ENCODE data around the gene TES. TPM values are rescaled to one million over a fixed set of nuclear protein-coding genes. Genes with fewer than 3 reads are reported as not detected.

The TES gene
- total and polyA plus RNA-seq, 3 donors from 2014 or later: 40.4 to 120 (median 71.0) TPM

- 75 to 89% methylated on average over 3 of the region's 3 CpGs for WGBS, 2 donors
- no peaks in the 10 kb centered on the region for H3K36me3 ChIP-seq (ENCODE audit: low read depth, missing control alignments)
- H3K4me3 ChIP-seq: no peak overlapping the region
- H3K9me3 ChIP-seq: no peaks in the 10 kb centered on the region
- TF ChIP-seq, protein P1, sequence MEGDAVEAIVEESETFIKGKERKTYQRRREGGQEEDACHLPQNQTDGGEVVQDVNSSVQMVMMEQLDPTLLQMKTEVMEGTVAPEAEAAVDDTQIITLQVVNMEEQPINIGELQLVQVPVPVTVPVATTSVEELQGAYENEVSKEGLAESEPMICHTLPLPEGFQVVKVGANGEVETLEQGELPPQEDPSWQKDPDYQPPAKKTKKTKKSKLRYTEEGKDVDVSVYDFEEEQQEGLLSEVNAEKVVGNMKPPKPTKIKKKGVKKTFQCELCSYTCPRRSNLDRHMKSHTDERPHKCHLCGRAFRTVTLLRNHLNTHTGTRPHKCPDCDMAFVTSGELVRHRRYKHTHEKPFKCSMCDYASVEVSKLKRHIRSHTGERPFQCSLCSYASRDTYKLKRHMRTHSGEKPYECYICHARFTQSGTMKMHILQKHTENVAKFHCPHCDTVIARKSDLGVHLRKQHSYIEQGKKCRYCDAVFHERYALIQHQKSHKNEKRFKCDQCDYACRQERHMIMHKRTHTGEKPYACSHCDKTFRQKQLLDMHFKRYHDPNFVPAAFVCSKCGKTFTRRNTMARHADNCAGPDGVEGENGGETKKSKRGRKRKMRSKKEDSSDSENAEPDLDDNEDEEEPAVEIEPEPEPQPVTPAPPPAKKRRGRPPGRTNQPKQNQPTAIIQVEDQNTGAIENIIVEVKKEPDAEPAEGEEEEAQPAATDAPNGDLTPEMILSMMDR (IDR thresholded peaks at IDR 0.05): no peak
- TF ChIP-seq POLR2A (IDR thresholded peaks at IDR 0.05): no peak
- DNase-seq: no peak
- no peaks in the 10 kb centered on the region for H3K27me3 ChIP-seq
- intact Hi-C loops (cut with DNase I; ENCODE audit: low total_unique reads): no loop called here
- no peaks in the 10 kb centered on the region for H3K4me1 ChIP-seq
- no peak overlapping the region for H3K27ac ChIP-seq
Observed at GRCh38 chr7:116284390-116284789, 74.1 kb downstream of the TES start.

GRCh38 chr7:116285252-116285651, 74.9 kb downstream of the TES start:
- 89 to 100% methylated on average over 1 of the region's 1 CpG for WGBS, 2 donors
- Histone ChIP-seq H3K9me3 (no peaks in the 10 kb centered on the region), H3K4me3 (no peak overlapping the region), H3K27me3 (no peaks in the 10 kb centered on the region), H3K4me1 (no peaks in the 10 kb centered on the region), H3K36me3 (ENCODE audit: low read depth, missing control alignments) (no peaks in the 10 kb centered on the region), H3K27ac (no peak overlapping the region)
- no peak for DNase-seq
- TF ChIP-seq, protein P1 (IDR thresholded peaks at IDR 0.05): no peak
- TF ChIP-seq POLR2A (IDR thresholded peaks at IDR 0.05): no peak
- intact Hi-C loops (cut with DNase I; ENCODE audit: low total_unique reads): no loop called here

DNA sequence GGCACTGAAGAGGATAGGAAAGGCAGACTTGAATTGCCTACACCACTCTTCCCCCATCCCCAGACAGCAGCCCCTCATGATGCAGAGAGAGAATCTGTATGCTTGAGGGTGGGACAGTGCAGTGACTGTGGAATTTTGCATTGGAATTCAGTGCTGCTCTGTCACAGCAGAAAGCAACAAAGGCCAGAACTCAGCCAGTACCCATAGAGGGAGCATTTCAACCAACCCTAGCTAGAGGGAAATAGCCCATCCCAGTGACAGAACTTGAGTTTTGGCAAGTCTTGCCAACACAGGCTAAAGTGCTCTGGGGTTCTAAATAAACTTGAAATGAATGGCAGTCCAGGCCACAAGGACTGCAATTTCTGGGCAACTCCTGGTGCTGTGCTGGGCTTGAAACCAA, 80.4 kb downstream of the TES start:
- no peak for DNase-seq
- Histone ChIP-seq H3K36me3 (ENCODE audit: low read depth, missing control alignments) (no peaks in the 10 kb centered on the region), H3K9me3 (no peaks in the 10 kb centered on the region), H3K4me1 (no peaks in the 10 kb centered on the region), H3K4me3 (no peak overlapping the region), H3K27ac (no peak overlapping the region), H3K27me3 (no peaks in the 10 kb centered on the region)
- no peak for TF ChIP-seq POLR2A (IDR thresholded peaks at IDR 0.05)
- TF ChIP-seq, protein P1 (IDR thresholded peaks at IDR 0.05): no peak
- intact Hi-C loops (cut with DNase I; ENCODE audit: low total_unique reads): no loop called here

GRCh38 chr7:116291937-116292336, 81.6 kb downstream of the TES start:
- H3K36me3 ChIP-seq (ENCODE audit: low read depth, missing control alignments): no peaks in the 10 kb centered on the region
- H3K27ac ChIP-seq: no peak overlapping the region
- WGBS, 2 donors: 94 to 100% methylated on average over 1 of the region's 1 CpG
- intact Hi-C loops (cut with DNase I; ENCODE audit: low total_unique reads): no loop called here
- no peaks in the 10 kb centered on the region for H3K27me3 ChIP-seq
- H3K4me1 ChIP-seq: no peaks in the 10 kb centered on the region
- TF ChIP-seq, protein P1 (IDR thresholded peaks at IDR 0.05): no peak
- no peak for TF ChIP-seq POLR2A (IDR thresholded peaks at IDR 0.05)
- no peaks in the 10 kb centered on the region for H3K9me3 ChIP-seq
- H3K4me3 ChIP-seq: no peak overlapping the region
- no peak for DNase-seq

DNA sequence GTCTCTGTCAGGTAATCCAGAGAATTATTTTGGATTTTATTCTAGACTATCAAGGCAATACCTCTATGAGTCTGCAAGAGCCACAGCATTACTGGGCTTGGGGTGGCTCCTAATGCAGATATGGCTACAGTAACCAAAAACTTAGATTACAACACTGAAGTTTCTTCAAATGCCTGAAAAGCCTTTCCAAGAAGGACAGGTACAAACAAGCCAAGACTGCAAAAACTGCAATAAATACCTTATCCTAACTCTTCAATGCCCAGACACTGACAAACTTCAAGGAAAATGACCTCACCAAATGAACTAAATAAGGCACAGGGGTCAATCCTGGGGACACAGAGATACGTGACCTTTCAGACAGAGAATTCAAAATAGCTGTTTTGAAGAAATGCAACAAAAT, 82.0 kb downstream of the TES start:
- no peak for DNase-seq
- Histone ChIP-seq H3K27me3 (no peaks in the 10 kb centered on the region), H3K36me3 (ENCODE audit: low read depth, missing control alignments) (no peaks in the 10 kb centered on the region), H3K27ac (no peak overlapping the region), H3K4me3 (no peak overlapping the region), H3K4me1 (no peaks in the 10 kb centered on the region), H3K9me3 (no peaks in the 10 kb centered on the region)
- 88 to 95% methylated on average over 1 of the region's 1 CpG for WGBS, 2 donors
- TF ChIP-seq, protein P1 (IDR thresholded peaks at IDR 0.05): no peak
- no peak for TF ChIP-seq POLR2A (IDR thresholded peaks at IDR 0.05)
- intact Hi-C loops (cut with DNase I; ENCODE audit: low total_unique reads): no loop called here

Data from testis (tissue), 3 donors.